Hypothalamus (tissue), 51 donors: ENCODE results near the gene LHFPL3.
"Not testable (repeated sequence)": the region's sequence is repeated elsewhere in the genome, so short reads cannot be mapped to it uniquely, and the experiment has no call there.

Experiments
- DNase-seq, 51 donors: peaks; one replicate each; lab custom pipeline; 2025; lab: John Stamatoyannopoulos, UW

The LHFPL3 gene

DNA sequence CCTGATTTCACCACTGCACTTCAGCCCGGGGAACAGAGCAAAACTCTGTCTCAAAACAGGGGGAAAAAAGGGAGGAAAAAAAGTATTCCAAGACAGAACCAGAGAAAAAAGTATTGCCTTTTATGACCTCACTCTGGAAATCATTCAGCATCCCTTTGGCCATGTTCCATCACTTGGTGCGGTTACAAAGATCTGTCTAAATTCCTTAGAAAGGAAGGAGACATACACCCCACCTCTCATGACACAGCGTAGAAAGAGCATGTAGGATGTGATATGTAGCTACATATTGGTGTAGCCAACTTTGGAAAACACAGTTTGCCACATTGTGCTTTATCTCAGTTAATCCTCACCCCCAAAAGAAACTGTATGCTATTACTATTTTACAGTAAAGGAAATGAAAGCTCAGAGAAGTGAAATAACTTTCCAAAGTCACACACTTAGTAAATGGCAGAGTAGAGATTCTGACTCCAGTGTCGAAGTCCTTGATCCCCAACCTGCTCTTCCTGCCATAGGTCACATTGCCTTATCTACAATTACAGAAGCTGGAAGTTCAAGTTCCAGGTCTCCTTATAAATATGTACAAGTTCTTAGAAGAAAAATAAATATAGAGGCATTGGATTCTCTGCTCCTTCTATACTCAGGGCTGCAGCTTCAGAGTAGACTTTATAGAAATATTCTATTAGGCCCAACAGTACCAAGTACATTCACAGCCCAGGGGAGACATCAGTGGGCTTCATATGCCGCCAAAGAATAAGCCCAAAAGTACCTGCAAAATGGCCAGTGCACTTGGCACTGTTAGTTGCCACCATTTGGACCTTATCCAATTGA lies 594.0 kb downstream of the LHFPL3 start:
- no peak for DNase-seq

DNA sequence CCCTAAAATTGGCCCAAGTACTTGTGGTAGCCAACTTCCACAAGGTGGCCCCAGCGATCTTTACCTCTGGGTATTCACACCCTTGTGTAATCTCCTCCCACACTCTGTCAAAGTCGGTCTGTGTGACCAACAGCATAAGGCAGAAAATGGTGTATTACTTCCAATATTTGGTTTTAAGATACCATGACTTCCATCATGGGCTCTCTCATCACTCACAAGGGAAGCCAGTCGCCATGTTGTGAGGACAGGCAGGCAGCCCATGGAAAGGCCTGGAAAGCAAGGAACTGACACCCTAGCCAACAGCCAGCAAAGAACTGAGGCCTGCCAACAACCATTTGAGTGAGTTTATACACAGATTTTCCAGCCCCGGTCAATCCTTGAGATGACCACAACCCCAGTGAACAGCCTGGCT lies 594.6 kb downstream of the LHFPL3 start:
- peak in 33 of 51 donors; percentile 5 to 72 (median 30) for DNase-seq

DNA sequence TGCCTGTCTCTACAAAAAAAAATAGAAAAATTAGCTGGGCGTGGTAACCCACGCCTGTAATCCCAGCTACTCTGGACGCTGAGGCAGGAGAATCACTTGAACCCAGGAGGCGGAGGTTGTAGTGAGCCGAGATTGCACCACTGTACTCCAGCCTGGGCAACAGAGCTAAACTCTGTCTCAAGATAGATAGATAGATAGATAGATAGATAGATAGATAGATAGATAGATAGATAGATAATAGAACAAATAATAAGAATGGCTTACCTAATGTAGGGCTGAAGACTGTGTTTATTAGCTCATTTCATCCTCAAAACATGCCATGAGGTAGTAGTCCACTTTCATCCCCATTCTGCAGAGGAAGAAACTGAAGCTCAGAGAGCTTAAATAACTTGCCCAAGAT lies 597.8 kb downstream of the LHFPL3 start:
- not testable (repeated sequence) for DNase-seq

GRCh38 chr7:104926601-104927041 lies 598.2 kb downstream of the LHFPL3 start:
- DNase-seq: no peak

- DNase-seq: no peak
Observed at GRCh38 chr7:104927055-104927454, 598.7 kb downstream of the LHFPL3 start.

DNA sequence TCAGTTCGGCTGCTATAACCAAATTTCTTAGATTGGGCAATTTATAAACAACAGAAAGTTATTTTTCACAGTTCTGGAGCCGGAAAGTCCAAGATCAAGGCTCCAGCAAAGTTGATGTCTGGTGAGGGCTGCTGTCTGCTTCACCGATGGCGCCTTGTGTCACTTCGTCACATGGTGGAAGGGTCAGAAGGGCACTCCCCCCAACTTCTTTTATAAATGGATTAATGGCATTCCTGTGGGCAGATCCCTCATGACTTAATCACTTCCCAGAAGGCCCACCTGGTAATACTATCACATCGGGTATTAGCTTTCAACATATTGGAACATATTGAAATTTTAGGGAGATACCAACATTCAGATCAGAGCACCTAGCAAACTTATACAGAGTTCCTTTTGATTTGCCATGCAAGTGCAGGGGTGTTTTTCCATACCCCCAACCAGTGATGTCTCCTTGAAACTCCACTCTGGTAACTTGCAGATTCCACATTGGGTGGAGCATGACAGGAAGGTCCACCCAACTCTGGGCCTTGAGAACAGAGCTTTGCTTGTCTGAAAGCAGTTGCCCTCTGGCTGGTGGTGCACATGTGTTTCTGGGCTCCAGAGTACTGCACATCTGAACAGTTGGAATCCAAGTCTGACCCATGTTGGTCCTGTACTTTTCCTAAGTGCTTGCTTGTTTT lies 600.5 kb downstream of the LHFPL3 start:
- no peak for DNase-seq

- DNase-seq: no peak
Observed at GRCh38 chr7:104929921-104930320, 601.5 kb downstream of the LHFPL3 start.

- DNase-seq: peak in 1 of 51 donors; percentile 14
Observed at GRCh38 chr7:104931181-104931781, 602.9 kb downstream of the LHFPL3 start.

DNA sequence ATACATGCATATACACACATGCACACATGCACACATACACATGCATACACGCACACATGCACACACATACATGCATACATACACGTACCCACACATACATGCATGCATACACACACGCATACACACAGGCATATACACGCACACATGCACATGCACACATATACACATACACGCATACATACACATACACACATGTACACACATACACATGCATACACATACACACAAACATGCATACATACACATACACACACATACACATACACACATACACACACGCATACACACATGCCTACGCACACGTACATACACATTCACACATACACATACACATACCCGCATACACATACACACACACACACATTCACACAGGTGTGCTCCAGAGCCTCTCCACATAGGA lies 604.6 kb downstream of the LHFPL3 start:
- DNase-seq: no peak

DNA sequence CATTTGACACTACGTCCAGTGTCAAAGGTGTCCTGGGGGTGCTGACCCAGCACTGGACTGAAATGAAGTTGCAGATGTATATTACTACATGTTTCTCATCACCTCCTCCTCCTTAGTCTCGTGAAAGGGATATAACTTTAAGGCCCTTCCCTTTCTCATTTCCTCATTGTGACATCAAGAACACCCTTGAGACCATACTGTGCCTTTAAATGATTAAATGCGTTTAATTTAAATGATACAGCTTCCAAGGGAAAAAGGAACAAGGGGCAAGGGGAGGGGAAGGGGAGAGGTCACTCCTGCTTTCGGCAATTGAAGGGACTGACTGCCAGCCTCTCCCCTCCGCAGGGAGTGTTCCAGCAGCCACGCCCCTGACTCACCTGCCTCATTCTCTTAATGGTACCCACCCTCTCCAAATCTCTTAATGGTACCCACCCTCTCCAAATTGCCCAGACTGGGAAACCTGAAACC lies 605.2 kb downstream of the LHFPL3 start:
- no peak for DNase-seq

DNA sequence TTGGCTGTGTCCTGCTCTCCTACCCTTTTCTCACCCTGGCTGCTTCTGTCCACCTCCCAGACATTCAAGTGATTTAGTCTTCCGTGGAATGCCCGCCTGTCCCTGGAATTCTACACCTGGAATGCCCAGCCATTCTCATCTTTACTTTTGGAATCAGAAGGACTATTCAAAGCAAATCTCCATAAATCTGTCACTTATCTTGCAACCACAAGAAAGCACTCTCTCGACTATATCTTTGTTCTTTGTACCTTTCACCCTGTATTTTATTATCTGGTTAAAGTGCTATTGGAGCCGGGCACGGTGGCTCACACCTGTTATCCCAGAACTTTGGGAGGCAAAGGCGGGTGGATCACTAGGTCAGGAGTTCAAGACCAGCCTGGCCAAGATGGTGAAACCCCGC lies 606.3 kb downstream of the LHFPL3 start:
- DNase-seq: no peak

DNA sequence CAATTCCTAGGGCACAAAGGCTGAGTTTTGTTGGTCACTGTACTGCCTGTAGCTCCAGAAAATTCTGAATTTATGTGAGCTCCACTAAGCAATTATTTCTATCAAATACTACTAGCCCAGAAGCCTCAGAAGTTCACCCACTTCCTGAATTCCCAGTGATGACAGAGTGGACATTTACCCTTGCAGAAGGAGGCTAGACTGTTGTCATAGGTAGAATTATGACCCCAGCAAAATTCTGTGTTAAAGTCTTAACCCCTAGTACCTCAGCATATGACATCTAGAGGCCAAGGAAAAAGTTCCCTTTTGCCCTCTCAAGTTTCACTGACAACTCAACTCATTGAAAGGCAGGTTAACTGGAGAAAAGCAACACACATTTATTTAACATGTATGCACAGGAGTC lies 606.9 kb downstream of the LHFPL3 start:
- no peak for DNase-seq

- DNase-seq: no peak
Observed at GRCh38 chr7:104936546-104936945, 608.1 kb downstream of the LHFPL3 start.

GRCh38 chr7:104937489-104937888 lies 609.1 kb downstream of the LHFPL3 start:
- not testable (repeated sequence) for DNase-seq

- DNase-seq: no peak
Observed at GRCh38 chr7:104938741-104939390, 610.5 kb downstream of the LHFPL3 start.

DNA sequence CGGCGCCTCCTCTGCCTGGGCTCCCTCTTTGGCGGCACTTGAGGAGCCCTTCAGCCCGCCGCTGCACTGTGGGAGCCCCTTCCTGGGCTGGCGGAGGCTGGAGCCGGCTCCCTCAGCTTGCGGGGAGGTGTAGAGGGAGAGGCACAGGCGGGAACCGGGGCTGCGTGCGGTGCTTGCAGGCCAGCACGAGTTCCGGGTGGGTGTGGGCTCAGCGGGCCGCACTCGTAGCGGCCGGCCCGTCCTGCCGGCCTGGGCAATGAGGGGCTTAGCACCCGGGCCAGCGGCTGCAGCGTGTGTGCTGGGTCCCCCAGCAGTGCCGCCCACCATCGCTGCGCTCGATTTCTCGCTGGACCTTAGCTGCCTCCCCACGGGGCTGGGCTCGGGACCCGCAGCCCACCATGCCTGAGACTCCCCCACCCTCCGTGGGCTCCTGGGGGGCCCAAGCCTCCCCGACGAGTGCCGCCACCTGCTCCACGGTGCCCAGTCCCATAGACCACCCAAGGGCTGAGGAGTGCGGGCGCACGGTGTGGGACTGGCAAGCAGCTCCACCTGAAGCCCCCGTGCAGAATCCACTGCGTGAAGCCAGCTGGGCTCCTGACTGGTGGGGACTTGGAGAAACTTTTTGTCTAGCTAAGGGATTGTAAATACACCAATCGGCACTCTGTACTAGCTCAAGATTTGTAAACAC lies 611.8 kb downstream of the LHFPL3 start:
- no peak for DNase-seq

DNA sequence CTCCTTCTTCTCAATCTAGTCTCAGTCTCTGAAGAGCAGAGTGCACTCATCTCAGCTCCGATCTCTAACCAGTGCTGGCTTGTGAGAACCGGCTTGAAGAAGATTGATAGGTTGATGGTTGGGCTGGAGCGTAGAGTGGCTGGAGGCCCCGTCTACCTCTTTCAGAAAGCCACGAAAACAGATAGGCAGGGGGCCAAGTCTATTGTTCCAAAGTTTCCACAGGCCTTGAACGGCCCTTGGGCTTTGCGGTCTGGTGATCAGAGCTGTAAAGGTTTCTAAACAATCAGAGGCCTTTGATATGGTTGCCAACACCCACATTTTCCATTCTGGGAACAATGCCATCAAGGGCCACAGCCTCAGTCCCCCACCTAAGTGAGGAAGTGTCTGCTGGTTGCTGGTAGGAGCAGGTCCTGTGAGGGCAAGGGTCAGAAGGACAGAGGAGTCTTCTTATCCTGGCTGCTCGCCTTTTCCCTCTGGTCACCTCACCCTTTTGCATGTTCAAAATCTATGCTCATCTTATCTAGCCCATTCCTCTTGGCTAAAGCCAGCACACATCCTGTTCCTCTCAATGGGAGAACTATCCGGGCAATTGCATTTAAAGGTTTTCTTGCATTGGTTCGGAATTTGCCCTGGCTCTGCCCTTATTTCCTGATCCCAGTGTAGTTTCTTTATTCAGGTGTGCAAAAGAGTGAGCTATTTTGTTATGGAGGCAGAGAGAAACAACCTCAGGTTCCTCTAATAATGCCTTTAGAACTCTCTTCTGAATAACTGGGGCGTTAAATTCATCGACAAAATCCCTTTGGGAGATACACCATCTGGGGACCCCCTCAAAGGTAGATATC lies 615.3 kb downstream of the LHFPL3 start:
- no peak for DNase-seq

GRCh38 chr7:104945599-104945956 lies 617.2 kb downstream of the LHFPL3 start:
- DNase-seq: no peak

GRCh38 chr7:104946338-104946737 lies 617.9 kb downstream of the LHFPL3 start:
- no peak for DNase-seq

GRCh38 chr7:104950006-104950405 lies 621.6 kb downstream of the LHFPL3 start:
- DNase-seq: no peak
